ENCODE measurements around the gene TAS1R1. TPM values are rescaled to one million over a fixed set of nuclear protein-coding genes. Genes with fewer than 3 reads are reported as not detected.

The TAS1R1 gene
- total and polyA plus RNA-seq, 9 of the 15 experiments (the other 6 are each of a cell fraction or from before 2014, with no cell fraction given) = 0.06 TPM; not detected in 8

DNA sequence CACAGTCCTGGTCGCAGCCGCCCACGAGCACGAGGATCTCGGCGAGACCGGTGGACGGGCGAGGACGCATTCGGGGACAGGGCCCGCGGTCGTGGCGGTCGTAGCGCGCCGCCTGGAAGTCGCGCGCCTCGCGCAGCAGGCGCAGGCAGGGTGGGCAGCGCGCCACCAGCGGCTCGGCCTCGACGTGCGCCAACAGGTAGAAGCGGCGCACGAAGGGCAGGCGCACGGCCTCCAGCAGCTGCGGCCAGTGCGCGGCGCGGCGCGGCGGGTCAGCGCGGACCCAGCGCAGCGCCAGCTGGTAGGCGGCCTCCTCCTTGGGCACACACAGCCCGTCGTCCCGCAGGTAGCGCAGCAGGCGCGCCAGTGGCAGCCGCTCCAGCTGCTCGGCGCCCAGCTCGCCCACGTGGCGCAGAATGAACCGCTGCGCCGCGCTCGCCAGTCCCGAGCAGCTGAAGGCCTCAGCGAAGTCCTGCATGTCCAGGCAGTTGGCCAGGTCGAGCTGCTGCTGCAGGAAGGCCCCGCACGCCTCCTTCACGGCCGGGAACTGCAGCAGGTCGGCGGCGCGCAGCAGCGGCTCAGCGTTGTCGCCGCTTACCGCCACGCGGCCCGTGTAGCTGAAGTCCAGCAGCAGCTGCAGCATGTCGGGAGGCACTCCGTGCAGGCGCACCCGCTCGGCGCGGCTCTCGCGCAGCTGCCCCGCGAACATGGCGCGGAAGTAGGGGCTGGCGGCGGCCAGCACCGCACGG, 47.0 kb downstream of the TAS1R1 start (continued):
- TF ChIP-seq MYBL2 (IDR thresholded peaks at IDR 0.05; ENCODE audit: low read depth) = no peak
- TF ChIP-seq MYBL2 (CRISPR knock-in tag; IDR thresholded peaks at IDR 0.05; ENCODE audit: borderline replicate concordance) = 0 out of 2 replicates have a peak, but pooled peaks have one; percentile 3
- TF ChIP-seq, protein P1, sequence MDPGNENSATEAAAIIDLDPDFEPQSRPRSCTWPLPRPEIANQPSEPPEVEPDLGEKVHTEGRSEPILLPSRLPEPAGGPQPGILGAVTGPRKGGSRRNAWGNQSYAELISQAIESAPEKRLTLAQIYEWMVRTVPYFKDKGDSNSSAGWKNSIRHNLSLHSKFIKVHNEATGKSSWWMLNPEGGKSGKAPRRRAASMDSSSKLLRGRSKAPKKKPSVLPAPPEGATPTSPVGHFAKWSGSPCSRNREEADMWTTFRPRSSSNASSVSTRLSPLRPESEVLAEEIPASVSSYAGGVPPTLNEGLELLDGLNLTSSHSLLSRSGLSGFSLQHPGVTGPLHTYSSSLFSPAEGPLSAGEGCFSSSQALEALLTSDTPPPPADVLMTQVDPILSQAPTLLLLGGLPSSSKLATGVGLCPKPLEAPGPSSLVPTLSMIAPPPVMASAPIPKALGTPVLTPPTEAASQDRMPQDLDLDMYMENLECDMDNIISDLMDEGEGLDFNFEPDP (CRISPR knock-in tag; IDR thresholded peaks at IDR 0.05) = no peak
- TF ChIP-seq L3MBTL2 (IDR thresholded peaks at IDR 0.05) = peak; percentile 85
- no peak for TF ChIP-seq DMBX1 (CRISPR knock-in tag; IDR thresholded peaks at IDR 0.05; ENCODE audit: borderline replicate concordance)
- TF ChIP-seq RBFOX2 (IDR thresholded peaks at IDR 0.05; ENCODE audit: low read depth, low read length) = no peak
- TF ChIP-seq, protein P2, sequence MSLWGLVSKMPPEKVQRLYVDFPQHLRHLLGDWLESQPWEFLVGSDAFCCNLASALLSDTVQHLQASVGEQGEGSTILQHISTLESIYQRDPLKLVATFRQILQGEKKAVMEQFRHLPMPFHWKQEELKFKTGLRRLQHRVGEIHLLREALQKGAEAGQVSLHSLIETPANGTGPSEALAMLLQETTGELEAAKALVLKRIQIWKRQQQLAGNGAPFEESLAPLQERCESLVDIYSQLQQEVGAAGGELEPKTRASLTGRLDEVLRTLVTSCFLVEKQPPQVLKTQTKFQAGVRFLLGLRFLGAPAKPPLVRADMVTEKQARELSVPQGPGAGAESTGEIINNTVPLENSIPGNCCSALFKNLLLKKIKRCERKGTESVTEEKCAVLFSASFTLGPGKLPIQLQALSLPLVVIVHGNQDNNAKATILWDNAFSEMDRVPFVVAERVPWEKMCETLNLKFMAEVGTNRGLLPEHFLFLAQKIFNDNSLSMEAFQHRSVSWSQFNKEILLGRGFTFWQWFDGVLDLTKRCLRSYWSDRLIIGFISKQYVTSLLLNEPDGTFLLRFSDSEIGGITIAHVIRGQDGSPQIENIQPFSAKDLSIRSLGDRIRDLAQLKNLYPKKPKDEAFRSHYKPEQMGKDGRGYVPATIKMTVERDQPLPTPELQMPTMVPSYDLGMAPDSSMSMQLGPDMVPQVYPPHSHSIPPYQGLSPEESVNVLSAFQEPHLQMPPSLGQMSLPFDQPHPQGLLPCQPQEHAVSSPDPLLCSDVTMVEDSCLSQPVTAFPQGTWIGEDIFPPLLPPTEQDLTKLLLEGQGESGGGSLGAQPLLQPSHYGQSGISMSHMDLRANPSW (CRISPR knock-in tag; IDR thresholded peaks at IDR 0.05) = peak; percentile 90
- peak; percentile 23; the same call in 1 of the 2 replicates for TF ChIP-seq CAMTA2 (CRISPR knock-in tag; conservative IDR thresholded peaks at IDR 0.05)
- TF ChIP-seq ZNF41 (CRISPR knock-in tag; conservative IDR thresholded peaks at IDR 0.05) = no peak
- no peak for TF ChIP-seq ZKSCAN3 (CRISPR knock-in tag; IDR thresholded peaks at IDR 0.05)
- TF ChIP-seq, protein P3, sequence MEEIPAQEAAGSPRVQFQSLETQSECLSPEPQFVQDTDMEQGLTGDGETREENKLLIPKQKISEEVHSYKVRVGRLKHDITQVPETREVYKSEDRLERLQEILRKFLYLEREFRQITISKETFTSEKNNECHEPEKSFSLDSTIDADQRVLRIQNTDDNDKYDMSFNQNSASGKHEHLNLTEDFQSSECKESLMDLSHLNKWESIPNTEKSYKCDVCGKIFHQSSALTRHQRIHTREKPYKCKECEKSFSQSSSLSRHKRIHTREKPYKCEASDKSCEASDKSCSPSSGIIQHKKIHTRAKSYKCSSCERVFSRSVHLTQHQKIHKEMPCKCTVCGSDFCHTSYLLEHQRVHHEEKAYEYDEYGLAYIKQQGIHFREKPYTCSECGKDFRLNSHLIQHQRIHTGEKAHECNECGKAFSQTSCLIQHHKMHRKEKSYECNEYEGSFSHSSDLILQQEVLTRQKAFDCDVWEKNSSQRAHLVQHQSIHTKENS (CRISPR knock-in tag; IDR thresholded peaks at IDR 0.05) = no peak
- TF ChIP-seq, protein P4, sequence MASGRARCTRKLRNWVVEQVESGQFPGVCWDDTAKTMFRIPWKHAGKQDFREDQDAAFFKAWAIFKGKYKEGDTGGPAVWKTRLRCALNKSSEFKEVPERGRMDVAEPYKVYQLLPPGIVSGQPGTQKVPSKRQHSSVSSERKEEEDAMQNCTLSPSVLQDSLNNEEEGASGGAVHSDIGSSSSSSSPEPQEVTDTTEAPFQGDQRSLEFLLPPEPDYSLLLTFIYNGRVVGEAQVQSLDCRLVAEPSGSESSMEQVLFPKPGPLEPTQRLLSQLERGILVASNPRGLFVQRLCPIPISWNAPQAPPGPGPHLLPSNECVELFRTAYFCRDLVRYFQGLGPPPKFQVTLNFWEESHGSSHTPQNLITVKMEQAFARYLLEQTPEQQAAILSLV (tag; IDR thresholded peaks at IDR 0.05) = no peak
- TF ChIP-seq HDAC2 (IDR thresholded peaks at IDR 0.05) = no peak
- TF ChIP-seq CBX3 (IDR thresholded peaks at IDR 0.05; ENCODE audit: borderline replicate concordance in 1 of 2, low read length in 2 of 2) = peak in 1 of 2 experiments; percentile 36; a peak in 1 of 3 replicates
- no peak for TF ChIP-seq ZBTB17 (CRISPR knock-in tag; IDR thresholded peaks at IDR 0.05)
- TF ChIP-seq, protein P5, sequence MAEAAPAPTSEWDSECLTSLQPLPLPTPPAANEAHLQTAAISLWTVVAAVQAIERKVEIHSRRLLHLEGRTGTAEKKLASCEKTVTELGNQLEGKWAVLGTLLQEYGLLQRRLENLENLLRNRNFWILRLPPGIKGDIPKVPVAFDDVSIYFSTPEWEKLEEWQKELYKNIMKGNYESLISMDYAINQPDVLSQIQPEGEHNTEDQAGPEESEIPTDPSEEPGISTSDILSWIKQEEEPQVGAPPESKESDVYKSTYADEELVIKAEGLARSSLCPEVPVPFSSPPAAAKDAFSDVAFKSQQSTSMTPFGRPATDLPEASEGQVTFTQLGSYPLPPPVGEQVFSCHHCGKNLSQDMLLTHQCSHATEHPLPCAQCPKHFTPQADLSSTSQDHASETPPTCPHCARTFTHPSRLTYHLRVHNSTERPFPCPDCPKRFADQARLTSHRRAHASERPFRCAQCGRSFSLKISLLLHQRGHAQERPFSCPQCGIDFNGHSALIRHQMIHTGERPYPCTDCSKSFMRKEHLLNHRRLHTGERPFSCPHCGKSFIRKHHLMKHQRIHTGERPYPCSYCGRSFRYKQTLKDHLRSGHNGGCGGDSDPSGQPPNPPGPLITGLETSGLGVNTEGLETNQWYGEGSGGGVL (CRISPR knock-in tag; IDR thresholded peaks at IDR 0.05) = no peak
- TF ChIP-seq ATF7 (IDR thresholded peaks at IDR 0.05) = no peak; the same call in 1 of the 2 replicates
- TF ChIP-seq SIN3A (IDR thresholded peaks at IDR 0.05; ENCODE audit: borderline replicate concordance in 2 of 2, control insufficient read depth in 1 of 2, low read depth in 2 of 2, low read length in 2 of 2) = peak in 1 of 2 experiments; percentile 8; a peak in 2 of 4 replicates
- TF ChIP-seq KDM5B (IDR thresholded peaks at IDR 0.05; ENCODE audit: insufficient replicate concordance, low read depth, low read length) = no peak
